ENCODE measurements around the gene GALP. TPM values are rescaled to one million over a fixed set of nuclear protein-coding genes. Genes with fewer than 3 reads are reported as not detected.

GALP gene
- total RNA-seq, 1 experiment from 2014 or later, result not detected

DNA sequence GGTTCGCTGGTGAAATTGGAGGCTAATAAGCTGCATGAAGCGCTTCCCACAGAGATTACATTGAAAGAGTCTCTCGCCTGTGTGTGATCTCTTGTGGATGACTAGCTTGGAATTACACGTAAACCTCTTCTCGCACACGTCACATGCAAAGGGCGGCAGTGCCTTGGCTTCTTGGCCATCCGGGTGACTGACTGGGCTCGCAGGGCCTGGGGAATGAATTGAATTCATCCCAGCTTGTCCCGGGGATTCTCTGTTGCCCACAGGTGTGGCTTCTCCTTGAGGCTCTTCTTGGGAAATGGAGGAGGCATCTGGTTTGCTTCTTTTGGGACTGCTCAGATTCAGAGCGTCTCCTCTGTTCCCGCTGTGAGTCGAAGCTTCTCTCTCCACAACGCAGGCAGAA lies 46.0 kb downstream of the GALP start:
- H3K36me3 ChIP-seq (ENCODE audit: low read depth, low read length), result no peaks in the 10 kb centered on the region; the same call in 1 of the 2 replicates
- intact Hi-C loops (cut with micrococcal nuclease), result no loop called here
- CTCF ChIA-PET, result no interaction called here
- H3F3A ChIP-seq (ENCODE audit: low read length, unreplicated experiment), result no peaks in the 10 kb centered on the region
- H4K20me1 ChIP-seq (ENCODE audit: low read length), result no peaks in the 10 kb centered on the region
- H3K79me2 ChIP-seq (ENCODE audit: low read length), result no peaks in the 10 kb centered on the region
- H3K4me2 ChIP-seq (ENCODE audit: low read length), result no peak overlapping the region
- ATAC-seq, result no peak
- H3K27ac ChIP-seq (ENCODE audit: low read length), result no peak overlapping the region
- no peaks in the 10 kb centered on the region for H3K27me3 ChIP-seq (ENCODE audit: low read length)
- POLR2A ChIA-PET (ENCODE audit: unreplicated experiment), result no interaction called here
- no peak overlapping the region for H3K4me3 ChIP-seq (ENCODE audit: low read length)
- DNase-seq, result no peak
- H3K4me1 ChIP-seq (ENCODE audit: insufficient read depth, low read length), result no peaks in the 10 kb centered on the region
- BruUV-seq (replicated peaks), result no TSS peak
- no peaks in the 10 kb centered on the region for H3K9me2 ChIP-seq (replicated peaks; ENCODE audit: low read length)
- H3K9me3 ChIP-seq (ENCODE audit: low read length), result no peaks in the 10 kb centered on the region
- no peak overlapping the region for H3K9ac ChIP-seq (ENCODE audit: low read length)
- TF ChIP-seq, protein P1, sequence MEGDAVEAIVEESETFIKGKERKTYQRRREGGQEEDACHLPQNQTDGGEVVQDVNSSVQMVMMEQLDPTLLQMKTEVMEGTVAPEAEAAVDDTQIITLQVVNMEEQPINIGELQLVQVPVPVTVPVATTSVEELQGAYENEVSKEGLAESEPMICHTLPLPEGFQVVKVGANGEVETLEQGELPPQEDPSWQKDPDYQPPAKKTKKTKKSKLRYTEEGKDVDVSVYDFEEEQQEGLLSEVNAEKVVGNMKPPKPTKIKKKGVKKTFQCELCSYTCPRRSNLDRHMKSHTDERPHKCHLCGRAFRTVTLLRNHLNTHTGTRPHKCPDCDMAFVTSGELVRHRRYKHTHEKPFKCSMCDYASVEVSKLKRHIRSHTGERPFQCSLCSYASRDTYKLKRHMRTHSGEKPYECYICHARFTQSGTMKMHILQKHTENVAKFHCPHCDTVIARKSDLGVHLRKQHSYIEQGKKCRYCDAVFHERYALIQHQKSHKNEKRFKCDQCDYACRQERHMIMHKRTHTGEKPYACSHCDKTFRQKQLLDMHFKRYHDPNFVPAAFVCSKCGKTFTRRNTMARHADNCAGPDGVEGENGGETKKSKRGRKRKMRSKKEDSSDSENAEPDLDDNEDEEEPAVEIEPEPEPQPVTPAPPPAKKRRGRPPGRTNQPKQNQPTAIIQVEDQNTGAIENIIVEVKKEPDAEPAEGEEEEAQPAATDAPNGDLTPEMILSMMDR (conservative IDR thresholded peaks at IDR 0.05; ENCODE audit: low read depth, low read length), result peak; percentile 34; the same call in 1 of the 2 replicates
- TF ChIP-seq EZH2 (IDR thresholded peaks at IDR 0.05; ENCODE audit: low read length, unreplicated experiment), result no peak
- no peak overlapping the region for H2AFZ ChIP-seq (ENCODE audit: low read length)

DNA sequence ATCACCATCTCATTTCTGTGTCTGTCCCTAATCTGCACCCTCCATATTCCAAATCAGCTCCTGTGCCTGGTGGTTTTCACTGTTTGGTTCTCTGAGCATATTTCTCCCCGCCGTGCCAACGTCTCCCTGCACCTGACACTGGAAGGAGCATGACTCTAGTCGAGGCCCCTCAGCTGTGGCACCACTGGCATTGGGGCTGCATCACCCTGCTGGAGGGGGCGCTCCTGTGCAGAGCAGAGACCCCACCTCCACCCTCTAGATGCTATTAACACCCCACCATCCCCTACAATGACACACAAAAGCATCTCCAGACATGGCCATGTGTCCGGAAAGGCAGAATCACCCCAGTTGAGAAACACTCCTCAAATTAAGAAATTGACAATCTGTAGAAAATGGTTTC lies 47.1 kb downstream of the GALP start:
- Histone ChIP-seq H3K4me2 (ENCODE audit: low read length) (no peak overlapping the region), H3K36me3 (ENCODE audit: low read depth, low read length) (no peaks in the 10 kb centered on the region; the same call in 1 of the 2 replicates), H3K4me3 (ENCODE audit: low read length) (no peak overlapping the region), H3F3A (ENCODE audit: low read length, unreplicated experiment) (no peaks in the 10 kb centered on the region), H3K9me3 (ENCODE audit: low read length) (no peaks in the 10 kb centered on the region), H3K79me2 (ENCODE audit: low read length) (no peaks in the 10 kb centered on the region), H2AFZ (ENCODE audit: low read length) (no peak overlapping the region), H4K20me1 (ENCODE audit: low read length) (no peaks in the 10 kb centered on the region), H3K27me3 (ENCODE audit: low read length) (no peaks in the 10 kb centered on the region), H3K9ac (ENCODE audit: low read length) (no peak overlapping the region), H3K4me1 (ENCODE audit: insufficient read depth, low read length) (no peaks in the 10 kb centered on the region), H3K27ac (ENCODE audit: low read length) (no peak overlapping the region), H3K9me2 (replicated peaks; ENCODE audit: low read length) (no peaks in the 10 kb centered on the region)
- POLR2A ChIA-PET (ENCODE audit: unreplicated experiment), result no interaction called here
- intact Hi-C loops (cut with micrococcal nuclease), result no loop called here
- ATAC-seq (no peak), DNase-seq (no peak)
- CTCF ChIA-PET, result no interaction called here
- TF ChIP-seq EZH2phosphoT487 (IDR thresholded peaks at IDR 0.05; ENCODE audit: borderline replicate concordance, low read length), result no peak
- TF ChIP-seq, protein P1 (conservative IDR thresholded peaks at IDR 0.05; ENCODE audit: low read depth, low read length), result peak; percentile 26; the same call in 1 of the 2 replicates
- no TSS peak for BruUV-seq (replicated peaks)

GRCh38 chr19:56223481-56223880 lies 47.7 kb downstream of the GALP start:
- no peak overlapping the region for H3K9ac ChIP-seq (ENCODE audit: low read length)
- H3K79me2 ChIP-seq (ENCODE audit: low read length), result no peaks in the 10 kb centered on the region
- ChIA-PET POLR2A (ENCODE audit: unreplicated experiment) (no interaction called here), CTCF (no interaction called here)
- no TSS peak for BruUV-seq (replicated peaks)
- no peaks in the 10 kb centered on the region for H3K9me3 ChIP-seq (ENCODE audit: low read length)
- H3K36me3 ChIP-seq (ENCODE audit: low read depth, low read length), result no peaks in the 10 kb centered on the region; the same call in 1 of the 2 replicates
- H3F3A ChIP-seq (ENCODE audit: low read length, unreplicated experiment), result no peaks in the 10 kb centered on the region
- no peaks in the 10 kb centered on the region for H3K4me1 ChIP-seq (ENCODE audit: insufficient read depth, low read length)
- no peak overlapping the region for H3K27ac ChIP-seq (ENCODE audit: low read length)
- intact Hi-C loops (cut with micrococcal nuclease), result no loop called here
- H3K4me2 ChIP-seq (ENCODE audit: low read length), result no peak overlapping the region
- no peak overlapping the region for H3K4me3 ChIP-seq (ENCODE audit: low read length)
- ATAC-seq, result no peak
- H3K27me3 ChIP-seq (ENCODE audit: low read length), result no peaks in the 10 kb centered on the region
- TF ChIP-seq, protein P1 (conservative IDR thresholded peaks at IDR 0.05; ENCODE audit: low read depth, low read length), result no peak
- TF ChIP-seq EZH2 (IDR thresholded peaks at IDR 0.05; ENCODE audit: low read length, unreplicated experiment) (no peak), EZH2phosphoT487 (IDR thresholded peaks at IDR 0.05; ENCODE audit: borderline replicate concordance, low read length) (no peak)
- no peak overlapping the region for H2AFZ ChIP-seq (ENCODE audit: low read length)
- H3K9me2 ChIP-seq (replicated peaks; ENCODE audit: low read length), result no peaks in the 10 kb centered on the region
- no peaks in the 10 kb centered on the region for H4K20me1 ChIP-seq (ENCODE audit: low read length)
- DNase-seq, result no peak

Other genes starting within 250 kb of the GALP start
- not detected in 2 replicates for gene NLRP13, start 243.7 kb upstream of the GALP start, total RNA-seq (2014; rRNA removed)
- gene NLRP8, start 228.2 kb upstream of the GALP start, total RNA-seq (2014; rRNA removed), result not detected in 2 replicates
- not detected in 2 replicates for gene NLRP5, start 189.2 kb upstream of the GALP start, total RNA-seq (2014; rRNA removed)
- gene ZNF787, start 54.7 kb upstream of the GALP start, total RNA-seq (2014; rRNA removed), result 111 and 185 TPM in 2 replicates
- gene ZNF444, start 34.7 kb upstream of the GALP start, total RNA-seq (2014; rRNA removed), result 40.0 and 65.0 TPM in 2 replicates
- not detected in 2 replicates for gene ZSCAN5B, start 21.8 kb downstream of the GALP start, total RNA-seq (2014; rRNA removed)
- gene ZSCAN5C, start 26.3 kb downstream of the GALP start, total RNA-seq (2014; rRNA removed), result not detected in 2 replicates
- not detected in 2 replicates for gene EDDM13, start 96.7 kb downstream of the GALP start, total RNA-seq (2014; rRNA removed)
- 17.2 and 23.7 TPM in 2 replicates for gene ZSCAN5A, start 138.8 kb downstream of the GALP start, total RNA-seq (2014; rRNA removed)
- gene ZNF582, start 217.5 kb downstream of the GALP start, total RNA-seq (2014; rRNA removed), result not detected in 2 replicates
- 0.11 TPM in 1 of 2 replicates, not detected in the other for gene ZNF583, start 228.3 kb downstream of the GALP start, total RNA-seq (2014; rRNA removed)